Endothelial cell of umbilical vein (primary cell): Measurements from ENCODE around the gene DPH6. TPM values are rescaled to one million over a fixed set of nuclear protein-coding genes. Genes with fewer than 3 reads are reported as not detected.

ENCODE experiments used
- BruUV-seq: library from RNA; stranded (reverse); fragments of 400-500 nt; replicated peaks from 2 replicates; lab custom pipeline; 2021; lab: Mats Ljungman, UMichigan
- CTCF ChIA-PET: fragments of 300-600, 350-600 bp; sonication (Branson Sonifier 250); formaldehyde crosslinking; loops from one replicate; lab custom pipeline; 2021; ENCODE audit warnings: antibody characterized with exemption, inconsistent platforms; lab: Charles Lee
- POLR2A ChIA-PET: fragments of 300-600, 350-600 bp; sonication (Branson Sonifier 250); formaldehyde crosslinking; loops from one replicate; lab custom pipeline; 2021; ENCODE audit warnings: antibody characterized with exemption, inconsistent platforms; lab: Charles Lee
- DNase-seq: peaks from one replicate; pipeline ENCODE4 v3.0.0-alpha.2; 2011; ENCODE audit warnings: low read depth, low spot score
- FAIRE-seq: peaks from 2 replicates; lab custom pipeline; 2011; peaks lifted over from hg19 to GRCh38; lab: Jason Lieb, UNC
- H2AFZ ChIP-seq: 2 replicates; pipeline ENCODE4 v1.6.0; 2012; ENCODE audit warnings: low read depth, low read length, control low read depth, inconsistent platforms
- H3K27ac ChIP-seq: 2 replicates; pipeline ENCODE4 v1.5.1; 2011; ENCODE audit warnings: low read depth, mild to moderate bottlenecking, control low read depth, low read length, moderate library complexity; ENCODE audit not compliant: insufficient read depth
- H3K27me3 ChIP-seq, 2 experiments: 2 replicates each; pipeline versions ENCODE4 v1.6.0 to v1.6.1; 2011; ENCODE audit warnings: low read length in 2 of 2, mixed read lengths in 1 of 2; ENCODE audit not compliant: control insufficient read depth in 2 of 2, insufficient read depth in 2 of 2
- H3K36me3 ChIP-seq, 2 experiments: 2 replicates in 1 of 2; 3 replicates in 1 of 2; pipeline ENCODE4 v1.5.1; 2011; ENCODE audit warnings: low read length in 2 of 2, mild to moderate bottlenecking in 1 of 2, moderate library complexity in 1 of 2; ENCODE audit not compliant: control insufficient read depth in 2 of 2, insufficient read depth in 2 of 2; ENCODE audit errors: extremely low read depth in 1 of 2
- H3K4me1 ChIP-seq: 3 replicates; pipeline ENCODE4 v1.5.1; 2011; ENCODE audit warnings: mild to moderate bottlenecking, low read length; ENCODE audit not compliant: control insufficient read depth, insufficient read depth; ENCODE audit errors: extremely low read depth
- H3K4me2 ChIP-seq: 2 replicates; pipeline ENCODE4 v1.6.1; 2011; ENCODE audit warnings: low read length, control low read depth, mixed read lengths; ENCODE audit not compliant: insufficient read depth
- H3K4me3 ChIP-seq, 3 experiments: fragments of 200-600 bp in 1 of 3; sonication (generic), shearing (Covaris generic) in 1 of 3; replicated peaks in 1 of 3; 2 replicates each; pipeline ENCODE4 v1.5.1; 2011 to 2016; ENCODE audit warnings: control low read depth in 3 of 3, low read length in 3 of 3, mild to moderate bottlenecking in 2 of 3, inconsistent platforms in 1 of 3, low read depth in 1 of 3, moderate library complexity in 1 of 3; ENCODE audit not compliant: insufficient read depth in 1 of 3
- H3K79me2 ChIP-seq: 2 replicates; pipeline ENCODE4 v1.6.0; 2012; ENCODE audit warnings: low read length, inconsistent platforms; ENCODE audit not compliant: control insufficient read depth, insufficient read depth
- H3K9ac ChIP-seq: replicated peaks from 2 replicates; pipeline ENCODE3; 2011; ENCODE audit warnings: low read length, control low read depth; ENCODE audit not compliant: insufficient read depth; ENCODE audit errors: extremely low read depth
- H3K9me1 ChIP-seq: replicated peaks from 3 replicates; pipeline ENCODE4 v1.6.0; 2011; ENCODE audit warnings: mild to moderate bottlenecking, low read length; ENCODE audit not compliant: control insufficient read depth, insufficient read depth; ENCODE audit errors: extremely low read depth
- H3K9me3 ChIP-seq: replicated peaks from 2 replicates; pipeline ENCODE4 v1.5.1; 2012; ENCODE audit warnings: low read length, inconsistent platforms; ENCODE audit not compliant: control insufficient read depth, insufficient read depth
- H4K20me1 ChIP-seq: replicated peaks from 2 replicates; pipeline ENCODE3; 2011; ENCODE audit warnings: mild to moderate bottlenecking, low read length; ENCODE audit not compliant: control insufficient read depth, insufficient read depth; ENCODE audit errors: extremely low read depth
- EZH2 ChIP-seq: IDR thresholded peaks from 2 replicates; pipeline ENCODE4 v1.6.1; 2012; ENCODE audit warnings: borderline replicate concordance, low read depth, mild to moderate bottlenecking, moderate library complexity, low read length, inconsistent platforms; ENCODE audit not compliant: severe bottlenecking
- FOS ChIP-seq: IDR thresholded peaks from 2 replicates; pipeline ENCODE4 v1.6.1; 2011; ENCODE audit warnings: mild to moderate bottlenecking, low read length, moderate library complexity, borderline replicate concordance; ENCODE audit not compliant: insufficient read depth
- GATA2 ChIP-seq: IDR thresholded peaks from 2 replicates; pipeline ENCODE4 v1.7.0; 2011; ENCODE audit warnings: low read depth, mild to moderate bottlenecking, moderate library complexity, mixed read lengths, low read length; ENCODE audit not compliant: insufficient read length, insufficient read depth
- JUN ChIP-seq: IDR thresholded peaks from 2 replicates; pipeline ENCODE4 v1.6.1; 2011; ENCODE audit warnings: borderline replicate concordance, low read depth; ENCODE audit not compliant: insufficient read length, insufficient read depth
- MYC ChIP-seq: IDR thresholded peaks from one replicate; pipeline ENCODE4 v1.6.1; 2011; ENCODE audit warnings: mild to moderate bottlenecking, low read depth, low read length
- POLR2A ChIP-seq: IDR thresholded peaks from 2 replicates; pipeline ENCODE4 v1.6.1; 2012; ENCODE audit warnings: low read depth, mild to moderate bottlenecking, control low read depth, low read length
- POLR2AphosphoS5 ChIP-seq: IDR thresholded peaks from 2 replicates; pipeline ENCODE4 v1.6.1; 2012; ENCODE audit warnings: low read depth, mild to moderate bottlenecking, control low read depth, low read length, moderate library complexity; ENCODE audit not compliant: insufficient read depth
- dilution Hi-C: fragments of 300-500 bp; cut with MboI; formaldehyde crosslinking; loops from one replicate; pipeline ENCODE4 v1.15.0; 2019; ENCODE audit warnings: low sequenced_read_pairs; ENCODE audit not compliant: extremely low pct_ligation_motif_present
- intact Hi-C: fragments of 100-400 bp; cut with micrococcal nuclease; formaldehyde crosslinking; loops from one replicate; pipeline ENCODE4 v1.10.0; 2022
- polyA plus RNA-seq, 4 experiments: library from polyadenylated mRNA; depleted of rRNA in 3 of 4; stranded (reverse) in 3 of 4; unstranded in 1 of 4; fragments of >200 nt; gene quantifications; 2 replicates each; pipeline versions ENCODE4 v1.2.1 to v1.2.3, GENCODE V29; 2011 to 2012; ENCODE audit warnings: missing spikeins in 1 of 4
- total RNA-seq: library from RNA; stranded (reverse); gene quantifications from 2 replicates; pipeline ENCODE4 v1.2.3, GENCODE V29; 2021
- TF ChIP-seq, protein P1 (sequence below), 2 donors: IDR thresholded peaks; 1 replicate in 1 of 2; 2 replicates in 1 of 2; pipeline ENCODE4 v1.5.1; 2011; ENCODE audit warnings: low read length in 2 of 2, mild to moderate bottlenecking in 2 of 2, moderate library complexity in 2 of 2, control low read depth in 1 of 2, inconsistent platforms in 1 of 2, low read depth in 1 of 2; ENCODE audit not compliant: insufficient read depth in 1 of 2; ENCODE audit errors: extremely low read depth in 1 of 2
- TF ChIP-seq, protein P2 (sequence below): IDR thresholded peaks from 2 replicates; pipeline ENCODE4 v1.6.1; 2011; ENCODE audit not compliant: insufficient read depth, insufficient read length

DPH6 gene
- total and polyA plus RNA-seq, 2 donors (not counting 3 experiments of a cell fraction or from before 2014, with no cell fraction given) = 4.6 to 10.1 TPM

DNA sequence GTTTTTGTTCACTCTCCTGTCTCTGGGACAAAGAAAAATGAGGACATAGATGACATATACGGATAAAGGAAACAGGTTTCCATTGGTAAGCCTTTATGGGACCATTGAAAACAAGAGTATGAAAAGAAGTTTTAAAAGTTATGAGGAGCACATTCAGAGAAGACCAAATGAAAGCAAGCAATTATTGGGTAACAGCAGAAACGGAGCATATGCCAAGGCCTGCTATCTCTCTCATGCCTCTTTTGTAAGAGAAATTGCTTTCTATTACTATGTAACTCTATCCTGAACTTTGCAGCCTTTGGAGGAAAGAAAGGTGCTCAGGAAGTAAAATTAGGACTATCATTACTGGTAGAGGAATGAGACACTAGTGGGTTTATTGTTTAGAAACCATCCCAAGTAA is 14.9 kb upstream of the DPH6 start:
- H3K4me1 ChIP-seq = no peaks in the 10 kb centered on the region
- ChIA-PET CTCF (no interaction called here), POLR2A (no interaction called here)
- FAIRE-seq = no peak
- no peaks in the 10 kb centered on the region for H3K9me1 ChIP-seq
- intact Hi-C loops = no loop called here
- H3K4me3 ChIP-seq = no peak overlapping the region
- no peak overlapping the region for H2AFZ ChIP-seq
- no peak for TF ChIP-seq EZH2
- TF ChIP-seq POLR2A = no peak
- no peak for TF ChIP-seq MYC
- TF ChIP-seq, protein P1, sequence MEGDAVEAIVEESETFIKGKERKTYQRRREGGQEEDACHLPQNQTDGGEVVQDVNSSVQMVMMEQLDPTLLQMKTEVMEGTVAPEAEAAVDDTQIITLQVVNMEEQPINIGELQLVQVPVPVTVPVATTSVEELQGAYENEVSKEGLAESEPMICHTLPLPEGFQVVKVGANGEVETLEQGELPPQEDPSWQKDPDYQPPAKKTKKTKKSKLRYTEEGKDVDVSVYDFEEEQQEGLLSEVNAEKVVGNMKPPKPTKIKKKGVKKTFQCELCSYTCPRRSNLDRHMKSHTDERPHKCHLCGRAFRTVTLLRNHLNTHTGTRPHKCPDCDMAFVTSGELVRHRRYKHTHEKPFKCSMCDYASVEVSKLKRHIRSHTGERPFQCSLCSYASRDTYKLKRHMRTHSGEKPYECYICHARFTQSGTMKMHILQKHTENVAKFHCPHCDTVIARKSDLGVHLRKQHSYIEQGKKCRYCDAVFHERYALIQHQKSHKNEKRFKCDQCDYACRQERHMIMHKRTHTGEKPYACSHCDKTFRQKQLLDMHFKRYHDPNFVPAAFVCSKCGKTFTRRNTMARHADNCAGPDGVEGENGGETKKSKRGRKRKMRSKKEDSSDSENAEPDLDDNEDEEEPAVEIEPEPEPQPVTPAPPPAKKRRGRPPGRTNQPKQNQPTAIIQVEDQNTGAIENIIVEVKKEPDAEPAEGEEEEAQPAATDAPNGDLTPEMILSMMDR (IDR thresholded peaks at IDR 0.05; ENCODE audit: extremely low read depth in 1 of 2, insufficient read depth in 1 of 2, low read depth in 1 of 2, low read length in 2 of 2) = no peak
- TF ChIP-seq FOS = no peak
- no peak for TF ChIP-seq POLR2AphosphoS5
- TF ChIP-seq JUN = no peak
- TF ChIP-seq GATA2 = no peak
- TF ChIP-seq, protein P2, sequence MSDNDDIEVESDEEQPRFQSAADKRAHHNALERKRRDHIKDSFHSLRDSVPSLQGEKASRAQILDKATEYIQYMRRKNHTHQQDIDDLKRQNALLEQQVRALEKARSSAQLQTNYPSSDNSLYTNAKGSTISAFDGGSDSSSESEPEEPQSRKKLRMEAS = no peak
- H4K20me1 ChIP-seq = no peaks in the 10 kb centered on the region
- H3K36me3 ChIP-seq = no peaks in the 10 kb centered on the region
- no peaks in the 10 kb centered on the region for H3K9me3 ChIP-seq
- H3K9ac ChIP-seq = no peak overlapping the region
- dilution Hi-C loops = no loop called here
- DNase-seq = no peak
- no TSS peak for BruUV-seq
- no peak overlapping the region for H3K4me2 ChIP-seq
- H3K27ac ChIP-seq = no peak overlapping the region
- H3K79me2 ChIP-seq = no peaks in the 10 kb centered on the region
- H3K27me3 ChIP-seq = no peaks in the 10 kb centered on the region
